Keratinocyte (primary cell): ENCODE data around the gene UPK3A. TPM values are rescaled to one million over a fixed set of nuclear protein-coding genes. Genes with fewer than 3 reads are reported as not detected.

Experiments
- DNase-seq: peaks from one replicate; pipeline ENCODE4 v3.0.0-alpha.2; 2011; ENCODE audit warnings: low read depth, missing footprints, low spot score
- FAIRE-seq: peaks from 2 replicates; lab custom pipeline; 2011; peaks lifted over from hg19 to GRCh38; lab: Jason Lieb, UNC
- H2AFZ ChIP-seq: 2 replicates; pipeline ENCODE4 v1.6.0; 2012; ENCODE audit warnings: low read length, control low read depth, inconsistent platforms; ENCODE audit not compliant: control insufficient read depth
- H3K27ac ChIP-seq: 2 replicates; pipeline ENCODE4 v1.5.1; 2011; ENCODE audit warnings: low read length; ENCODE audit not compliant: control insufficient read depth, insufficient read depth
- H3K27me3 ChIP-seq: 3 replicates; pipeline ENCODE4 v1.6.0; 2011; ENCODE audit warnings: low read length; ENCODE audit not compliant: control insufficient read depth, insufficient read depth; ENCODE audit errors: extremely low read depth
- H3K36me3 ChIP-seq, 2 experiments: 2 replicates in 1 of 2; 3 replicates in 1 of 2; pipeline ENCODE4 v1.5.1; 2011; ENCODE audit warnings: low read length in 2 of 2, mild to moderate bottlenecking in 1 of 2; ENCODE audit not compliant: control insufficient read depth in 2 of 2, insufficient read depth in 2 of 2; ENCODE audit errors: extremely low read depth in 1 of 2
- H3K4me1 ChIP-seq: 3 replicates; pipeline ENCODE4 v1.5.1; 2011; ENCODE audit warnings: low read length; ENCODE audit not compliant: control insufficient read depth, insufficient read depth; ENCODE audit errors: extremely low read depth
- H3K4me2 ChIP-seq: 3 replicates; pipeline ENCODE4 v1.6.0; 2011; ENCODE audit warnings: low read depth, low read length; ENCODE audit not compliant: control insufficient read depth, insufficient read depth; ENCODE audit errors: extremely low read depth
- H3K4me3 ChIP-seq, 3 experiments: fragments of 200-600 bp in 1 of 3; sonication (generic) in 1 of 3; 2 replicates in 2 of 3; 3 replicates in 1 of 3; pipeline ENCODE4 v1.5.1; 2011 to 2016; ENCODE audit warnings: low read length in 3 of 3, mild to moderate bottlenecking in 3 of 3, control low read depth in 2 of 3, inconsistent platforms in 1 of 3, low read depth in 1 of 3, mixed read lengths in 1 of 3, mixed run types in 1 of 3, moderate library complexity in 1 of 3; ENCODE audit not compliant: control insufficient read depth in 2 of 3, insufficient read depth in 2 of 3; ENCODE audit errors: extremely low read depth in 1 of 3
- H3K79me2 ChIP-seq: 2 replicates; pipeline ENCODE4 v1.6.0; 2012; ENCODE audit warnings: low read length; ENCODE audit not compliant: control insufficient read depth, insufficient read depth
- H3K9ac ChIP-seq: 3 replicates; pipeline ENCODE4 v1.6.0; 2011; ENCODE audit warnings: low read length; ENCODE audit not compliant: control insufficient read depth, insufficient read depth; ENCODE audit errors: extremely low read depth
- H3K9me1 ChIP-seq: 3 replicates; pipeline ENCODE4 v1.6.0; 2011; ENCODE audit warnings: low read length; ENCODE audit not compliant: control insufficient read depth, insufficient read depth; ENCODE audit errors: extremely low read depth
- H3K9me3 ChIP-seq: 2 replicates; pipeline ENCODE4 v1.5.1; 2012; ENCODE audit warnings: low read depth, low read length; ENCODE audit not compliant: control insufficient read depth
- H4K20me1 ChIP-seq: 3 replicates; pipeline ENCODE4 v1.6.0; 2011; ENCODE audit warnings: low read length; ENCODE audit not compliant: control insufficient read depth, insufficient read depth; ENCODE audit errors: extremely low read depth
- CTCF ChIP-seq, 3 experiments: IDR thresholded peaks in 1 of 3; conservative IDR thresholded peaks in 1 of 3; optimal IDR thresholded peaks in 1 of 3; 2 replicates in 2 of 3; 3 replicates in 1 of 3; pipeline versions ENCODE3 to v1.5.1; 2011; ENCODE audit warnings: low read length in 3 of 3, mild to moderate bottlenecking in 3 of 3, moderate library complexity in 2 of 3, control low read depth in 1 of 3, inconsistent platforms in 1 of 3; ENCODE audit not compliant: insufficient read depth in 2 of 3; ENCODE audit errors: extremely low read depth in 1 of 3
- EZH2 ChIP-seq: IDR thresholded peaks from one replicate; pipeline ENCODE4 v1.6.1; 2012; ENCODE audit warnings: inconsistent platforms, mild to moderate bottlenecking, low read length, moderate library complexity
- dilution Hi-C: fragments of 300-500 bp; cut with MboI; formaldehyde crosslinking; loops from one replicate; pipeline ENCODE4 v1.7.0; 2020; ENCODE audit warnings: low sequenced_read_pairs; ENCODE audit not compliant: extremely low pct_ligation_motif_present
- polyA plus RNA-seq, 5 experiments: library from polyadenylated mRNA; depleted of rRNA in 3 of 5; stranded (reverse) in 3 of 5; stranded (forward) in 1 of 5; unstranded in 1 of 5; fragments of >200 nt; gene quantifications; 1 replicate in 1 of 5; 2 replicates in 3 of 5; 3 replicates in 1 of 5; pipeline versions ENCODE4 v1.2.1 to v1.2.3, GENCODE V29; 2011 to 2012; ENCODE audit warnings: missing spikeins in 2 of 5, low read depth in 1 of 5, low replicate concordance in 1 of 5

Gene UPK3A
- polyA plus RNA-seq, 1 donor (not counting 4 experiments of a cell fraction or from before 2014, with no cell fraction given): not detected

- FAIRE-seq: no peak
- Histone ChIP-seq H3K9me1 (no peaks in the 10 kb centered on the region), H3K4me3 (no peak overlapping the region), H2AFZ (no peak overlapping the region), H4K20me1 (no peaks in the 10 kb centered on the region), H3K27ac (no peak overlapping the region), H3K36me3 (no peaks in the 10 kb centered on the region), H3K9ac (no peak overlapping the region), H3K27me3 (peaks cover 20% of the 10 kb centered on the region), H3K79me2 (no peaks in the 10 kb centered on the region), H3K4me1 (peaks cover 2% of the 10 kb centered on the region), H3K4me2 (no peak overlapping the region), H3K9me3 (no peaks in the 10 kb centered on the region)
- TF ChIP-seq CTCF (optimal IDR thresholded peaks at IDR 0.05 in 1 of 3, IDR thresholded peaks at IDR 0.05 in 1 of 3, conservative IDR thresholded peaks at IDR 0.05 in 1 of 3; ENCODE audit: extremely low read depth in 1 of 3, insufficient read depth in 2 of 3, low read length in 3 of 3) (no peak), EZH2 (no peak)
- no peak for DNase-seq
- dilution Hi-C loops: no loop called here
These were observed 3.7 kb upstream of the UPK3A start for GRCh38 chr22:45281010-45281409.

GRCh38 chr22:45285263-45286058, 712 bp downstream of the UPK3A start:
- Histone ChIP-seq H3K9me1 (no peaks in the 10 kb centered on the region), H3K27me3 (peaks cover 24% of the 10 kb centered on the region), H3K9me3 (no peaks in the 10 kb centered on the region), H3K36me3 (no peaks in the 10 kb centered on the region), H3K9ac (no peak overlapping the region), H3K79me2 (no peaks in the 10 kb centered on the region), H2AFZ (no peak overlapping the region), H4K20me1 (no peaks in the 10 kb centered on the region), H3K4me1 (peaks cover 3% of the 10 kb centered on the region), H3K4me3 (no peak overlapping the region), H3K4me2 (no peak overlapping the region), H3K27ac (no peak overlapping the region)
- no peak for FAIRE-seq
- dilution Hi-C loops: no loop called here
- DNase-seq: no peak
- TF ChIP-seq EZH2 (no peak), CTCF (optimal IDR thresholded peaks at IDR 0.05 in 1 of 3, IDR thresholded peaks at IDR 0.05 in 1 of 3, conservative IDR thresholded peaks at IDR 0.05 in 1 of 3; ENCODE audit: extremely low read depth in 1 of 3, insufficient read depth in 2 of 3, low read length in 3 of 3) (no peak)
